ENCODE measurements around the gene UCN3. TPM values are rescaled to one million over a fixed set of nuclear protein-coding genes. Genes with fewer than 3 reads are reported as not detected.

Gene UCN3, protein sequence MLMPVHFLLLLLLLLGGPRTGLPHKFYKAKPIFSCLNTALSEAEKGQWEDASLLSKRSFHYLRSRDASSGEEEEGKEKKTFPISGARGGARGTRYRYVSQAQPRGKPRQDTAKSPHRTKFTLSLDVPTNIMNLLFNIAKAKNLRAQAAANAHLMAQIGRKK
- polyA plus RNA-seq (2013, experiment 1 of 4), result not detected
- not detected for polyA plus RNA-seq (2013, experiment 2 of 4)
- not detected for polyA plus RNA-seq (2013, experiment 3 of 4)
- polyA plus RNA-seq (2013, experiment 4 of 4), result not detected

DNA sequence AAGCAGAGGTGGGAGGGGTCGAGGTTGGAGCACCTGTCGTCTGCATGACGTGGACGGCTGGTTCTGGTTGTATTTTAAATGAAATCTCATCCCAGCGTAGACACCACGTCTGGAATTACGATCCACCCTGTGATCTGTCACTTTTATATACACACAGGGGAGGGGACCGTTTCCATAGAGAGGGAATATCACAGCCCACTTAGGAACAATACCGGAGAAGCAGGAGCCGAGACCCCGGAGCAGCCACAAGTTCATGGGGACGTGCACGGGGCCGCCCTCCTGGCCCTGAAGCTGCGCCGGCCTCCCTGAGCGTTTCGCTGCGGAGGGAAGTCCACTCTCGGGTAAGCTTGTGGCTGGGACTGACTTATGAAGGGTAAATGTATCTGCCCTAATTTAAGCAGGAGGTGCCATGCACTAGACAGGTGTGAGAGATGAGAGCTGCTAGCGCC lies at the start of gene UCN3:
UCN3 (plus strand) TSS at position 77 of the 449 bp plus-strand sequence. CDS start 8,755 bp downstream, outside the sequence.
- 89 to 91% methylated on average over 21 of the region's 21 CpGs for WGBS, 2 experiments
- H3K4me3 ChIP-seq (ENCODE audit: insufficient read depth, low read depth, low read length), result no peak within 1 kb of the TSS
- no peaks in the 10 kb centered on the region for H3K9me3 ChIP-seq (ENCODE audit: control insufficient read depth, low read length)
- H3K4me1 ChIP-seq (ENCODE audit: control insufficient read depth, insufficient read depth, low read length), result peaks cover 4% of the 10 kb centered on the region
- H3K36me3 ChIP-seq (ENCODE audit: control insufficient read depth, insufficient read depth, low read length), result no peaks in the 10 kb centered on the region
- no peaks in the 10 kb centered on the region for H3K27me3 ChIP-seq (ENCODE audit: control insufficient read depth, insufficient read depth, low read length, poor library complexity, severe bottlenecking)
- no peak within 1 kb of the TSS for H3K27ac ChIP-seq (ENCODE audit: insufficient read depth, low read depth, low read length, poor library complexity, severe bottlenecking)

DNA sequence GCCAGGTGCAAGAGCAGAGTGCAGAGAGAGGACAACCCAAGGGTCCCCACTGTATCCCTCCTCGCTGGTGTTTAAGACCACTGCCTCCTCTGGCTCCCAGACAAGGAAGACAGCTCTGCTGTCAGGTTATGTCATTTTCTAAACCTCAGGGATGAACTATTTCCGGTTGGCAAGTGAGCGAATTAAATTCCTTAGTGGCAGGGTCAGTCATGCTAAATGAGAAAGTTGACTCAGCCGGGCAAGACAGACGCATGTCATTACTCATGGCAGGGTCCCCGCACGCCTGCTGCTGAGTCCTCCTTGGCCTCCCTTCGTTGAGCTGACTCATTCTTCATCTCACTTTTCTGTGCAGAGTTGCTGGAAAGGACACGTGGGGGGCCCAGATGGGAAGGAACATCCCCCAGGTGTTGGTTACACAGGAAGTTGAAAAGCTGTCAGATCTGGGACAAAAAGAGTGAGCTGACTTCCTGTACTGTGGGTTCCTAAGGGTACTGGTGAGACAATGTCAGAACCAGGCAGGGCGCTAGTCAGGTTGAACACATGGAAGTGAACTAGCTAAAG lies 47.1 kb upstream of the UCN3 start:
- H3K4me3 ChIP-seq (ENCODE audit: insufficient read depth, low read depth, low read length), result no peak overlapping the region
- no peaks in the 10 kb centered on the region for H3K27me3 ChIP-seq (ENCODE audit: control insufficient read depth, insufficient read depth, low read length, poor library complexity, severe bottlenecking)
- no peaks in the 10 kb centered on the region for H3K36me3 ChIP-seq (ENCODE audit: control insufficient read depth, insufficient read depth, low read length)
- H3K27ac ChIP-seq (ENCODE audit: insufficient read depth, low read depth, low read length, poor library complexity, severe bottlenecking), result no peak overlapping the region
- H3K4me1 ChIP-seq (ENCODE audit: control insufficient read depth, insufficient read depth, low read length), result no peaks in the 10 kb centered on the region
- no peaks in the 10 kb centered on the region for H3K9me3 ChIP-seq (ENCODE audit: control insufficient read depth, low read length)
- WGBS, 2 experiments, result 83 to 88% methylated on average over 10 of the region's 10 CpGs

DNA sequence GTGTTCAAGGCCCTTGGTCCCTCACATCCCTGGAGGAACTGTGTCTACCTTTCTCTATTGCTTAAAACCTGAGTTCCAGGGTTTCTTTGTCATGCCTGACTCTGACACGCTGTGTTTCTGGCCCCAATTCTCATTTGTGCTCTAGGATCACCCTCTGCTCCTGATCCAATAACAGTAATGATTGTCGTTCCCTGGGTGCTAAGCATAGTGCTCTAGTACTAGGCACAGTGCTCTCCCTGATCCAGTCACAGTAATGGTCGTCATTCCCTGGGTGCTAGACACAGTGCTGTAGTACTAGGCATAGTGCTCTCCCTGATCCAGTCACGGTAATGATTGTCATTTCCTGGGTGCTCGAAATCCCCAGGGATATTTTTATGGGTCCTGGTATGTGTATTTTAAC lies 46.6 kb upstream of the UCN3 start:
- Histone ChIP-seq H3K9me3 (ENCODE audit: control insufficient read depth, low read length) (no peaks in the 10 kb centered on the region), H3K4me1 (ENCODE audit: control insufficient read depth, insufficient read depth, low read length) (no peaks in the 10 kb centered on the region), H3K27me3 (ENCODE audit: control insufficient read depth, insufficient read depth, low read length, poor library complexity, severe bottlenecking) (no peaks in the 10 kb centered on the region), H3K27ac (ENCODE audit: insufficient read depth, low read depth, low read length, poor library complexity, severe bottlenecking) (no peak overlapping the region), H3K4me3 (ENCODE audit: insufficient read depth, low read depth, low read length) (no peak overlapping the region), H3K36me3 (ENCODE audit: control insufficient read depth, insufficient read depth, low read length) (no peaks in the 10 kb centered on the region)
- 93 to 96% methylated on average over 5 of the region's 5 CpGs for WGBS, 2 experiments

DNA sequence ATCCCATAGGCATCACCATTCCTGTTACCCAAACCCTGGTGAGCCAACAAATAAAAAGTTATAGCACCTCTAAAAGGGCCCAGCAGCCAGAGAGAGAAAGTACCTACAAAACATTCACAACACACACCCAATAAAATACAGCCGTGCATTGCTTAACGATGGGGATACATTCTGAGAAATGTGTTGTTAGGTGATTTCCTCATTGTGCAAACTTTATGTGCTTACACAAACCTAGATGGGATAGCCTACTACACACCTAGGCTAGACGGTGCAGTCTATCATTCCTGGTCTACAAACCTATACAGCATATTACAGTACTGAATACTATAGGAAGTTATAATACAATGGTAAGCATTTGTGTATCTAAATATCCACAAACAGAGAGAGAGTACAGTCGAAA lies 44.9 kb upstream of the UCN3 start:
- Histone ChIP-seq H3K4me1 (ENCODE audit: control insufficient read depth, insufficient read depth, low read length) (no peaks in the 10 kb centered on the region), H3K4me3 (ENCODE audit: insufficient read depth, low read depth, low read length) (no peak overlapping the region), H3K36me3 (ENCODE audit: control insufficient read depth, insufficient read depth, low read length) (no peaks in the 10 kb centered on the region), H3K27me3 (ENCODE audit: control insufficient read depth, insufficient read depth, low read length, poor library complexity, severe bottlenecking) (no peaks in the 10 kb centered on the region), H3K27ac (ENCODE audit: insufficient read depth, low read depth, low read length, poor library complexity, severe bottlenecking) (no peak overlapping the region), H3K9me3 (ENCODE audit: control insufficient read depth, low read length) (no peaks in the 10 kb centered on the region)
- 87 to 92% methylated on average over 1 to 3 of the region's 4 CpGs for WGBS, 2 experiments

DNA sequence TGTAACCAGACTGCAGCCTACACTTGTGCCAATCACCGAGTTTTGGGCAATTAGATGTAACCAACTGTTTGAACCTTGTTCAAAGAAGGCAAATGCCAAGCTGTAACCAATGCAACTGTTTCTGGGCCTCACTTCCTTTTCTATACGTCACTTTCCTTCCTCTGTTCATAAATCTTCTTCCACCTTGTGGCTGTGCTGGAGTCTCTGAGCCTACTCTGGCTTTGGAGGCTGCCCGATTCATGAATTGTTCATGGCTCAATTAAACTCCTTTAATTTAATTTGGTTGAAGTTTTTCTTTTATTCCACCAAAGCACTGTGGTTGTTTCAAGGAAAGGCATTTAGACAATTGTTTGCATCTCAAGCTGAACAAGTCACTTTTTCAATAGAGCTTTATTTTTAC lies 43.5 kb upstream of the UCN3 start:
- Histone ChIP-seq H3K27me3 (ENCODE audit: control insufficient read depth, insufficient read depth, low read length, poor library complexity, severe bottlenecking) (no peaks in the 10 kb centered on the region), H3K9me3 (ENCODE audit: control insufficient read depth, low read length) (no peaks in the 10 kb centered on the region), H3K27ac (ENCODE audit: insufficient read depth, low read depth, low read length, poor library complexity, severe bottlenecking) (no peak overlapping the region), H3K36me3 (ENCODE audit: control insufficient read depth, insufficient read depth, low read length) (no peaks in the 10 kb centered on the region), H3K4me3 (ENCODE audit: insufficient read depth, low read depth, low read length) (no peak overlapping the region), H3K4me1 (ENCODE audit: control insufficient read depth, insufficient read depth, low read length) (no peaks in the 10 kb centered on the region)
- 95 to 96% methylated on average over 3 of the region's 3 CpGs for WGBS, 2 experiments

DNA sequence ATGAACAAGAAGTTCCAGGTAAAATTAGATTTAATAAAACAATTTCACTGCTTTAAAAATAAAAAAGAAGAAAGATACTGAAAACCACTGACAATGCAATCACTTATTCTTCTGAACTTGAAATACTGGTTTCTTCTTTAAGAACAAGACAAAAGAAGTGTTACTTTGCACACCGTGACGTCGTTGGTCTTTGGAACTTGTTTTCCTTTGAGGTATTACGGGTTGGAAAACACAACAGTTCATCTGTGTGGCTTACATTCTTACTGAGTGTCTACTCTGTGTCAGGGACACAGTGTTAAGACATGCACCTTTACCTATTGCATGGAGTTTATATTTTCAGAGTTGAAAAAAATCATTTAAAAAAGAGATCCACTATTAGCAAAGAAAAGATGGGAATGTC lies 41.3 kb upstream of the UCN3 start:
- Histone ChIP-seq H3K4me3 (ENCODE audit: insufficient read depth, low read depth, low read length) (no peak overlapping the region), H3K9me3 (ENCODE audit: control insufficient read depth, low read length) (no peaks in the 10 kb centered on the region), H3K36me3 (ENCODE audit: control insufficient read depth, insufficient read depth, low read length) (no peaks in the 10 kb centered on the region), H3K27ac (ENCODE audit: insufficient read depth, low read depth, low read length, poor library complexity, severe bottlenecking) (no peak overlapping the region), H3K27me3 (ENCODE audit: control insufficient read depth, insufficient read depth, low read length, poor library complexity, severe bottlenecking) (no peaks in the 10 kb centered on the region), H3K4me1 (ENCODE audit: control insufficient read depth, insufficient read depth, low read length) (no peaks in the 10 kb centered on the region)
- WGBS, 2 experiments, result 93 to 98% methylated on average over 4 of the region's 4 CpGs

DNA sequence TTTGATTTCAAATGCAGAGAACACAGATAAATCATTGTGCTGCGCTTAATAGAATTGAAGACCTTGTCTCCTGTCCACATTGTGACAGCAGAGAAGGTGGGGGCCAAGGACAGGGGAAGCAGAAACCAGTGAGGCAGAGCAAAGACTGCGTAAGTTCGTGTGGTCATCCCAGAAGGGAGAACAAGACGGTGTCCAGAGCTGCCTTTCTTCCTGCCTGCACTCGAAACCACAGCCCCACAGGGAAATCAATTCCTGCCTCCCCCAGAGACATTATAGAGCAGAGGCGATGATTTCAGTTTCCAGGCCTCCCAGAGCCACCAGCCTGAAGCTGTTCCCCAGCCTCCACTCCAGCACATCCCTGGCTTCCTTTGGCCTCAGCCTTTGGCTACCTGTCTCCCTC lies 39.7 kb upstream of the UCN3 start:
- Histone ChIP-seq H3K4me3 (ENCODE audit: insufficient read depth, low read depth, low read length) (no peak overlapping the region), H3K36me3 (ENCODE audit: control insufficient read depth, insufficient read depth, low read length) (no peaks in the 10 kb centered on the region), H3K27me3 (ENCODE audit: control insufficient read depth, insufficient read depth, low read length, poor library complexity, severe bottlenecking) (no peaks in the 10 kb centered on the region), H3K9me3 (ENCODE audit: control insufficient read depth, low read length) (no peaks in the 10 kb centered on the region), H3K27ac (ENCODE audit: insufficient read depth, low read depth, low read length, poor library complexity, severe bottlenecking) (no peak overlapping the region), H3K4me1 (ENCODE audit: control insufficient read depth, insufficient read depth, low read length) (no peaks in the 10 kb centered on the region)
- WGBS, 2 experiments, result 82 to 83% methylated on average over 6 of the region's 6 CpGs

DNA sequence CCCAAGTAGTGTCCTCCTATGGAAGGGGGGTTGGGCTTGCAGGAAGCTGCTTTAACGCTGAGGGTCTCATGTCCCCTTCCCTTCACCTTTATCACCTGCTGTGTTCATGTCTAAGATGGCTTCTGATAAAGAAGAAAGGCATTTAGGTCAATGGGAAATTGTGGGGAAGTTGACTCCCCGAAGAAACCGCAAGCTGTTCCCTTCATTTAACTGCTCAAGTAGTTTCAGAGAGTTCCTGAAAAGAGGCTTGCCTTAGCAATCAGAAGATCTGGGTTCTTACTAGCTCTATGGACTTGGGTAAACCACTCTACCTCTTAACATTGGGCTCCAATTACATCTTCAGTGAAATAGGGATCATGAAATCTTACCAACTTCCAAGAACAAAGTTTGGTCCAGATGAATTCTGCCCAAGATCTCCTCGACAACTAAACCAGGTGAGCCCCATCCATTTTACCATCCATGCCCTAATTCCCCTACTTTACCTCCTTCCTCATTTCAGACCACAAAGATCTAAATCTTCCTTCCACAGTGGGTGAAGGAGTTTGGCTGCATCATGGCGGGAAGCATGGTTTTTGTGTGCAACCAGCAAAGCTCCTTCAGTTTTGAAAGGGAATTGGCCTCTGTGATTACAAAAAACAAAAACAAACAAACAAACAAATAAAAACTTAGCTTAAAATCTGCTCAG lies 30.4 kb upstream of the UCN3 start:
- WGBS, 2 experiments, result 73 to 81% methylated on average over 5 of the region's 5 CpGs
- H3K9me3 ChIP-seq (ENCODE audit: control insufficient read depth, low read length), result no peaks in the 10 kb centered on the region

DNA sequence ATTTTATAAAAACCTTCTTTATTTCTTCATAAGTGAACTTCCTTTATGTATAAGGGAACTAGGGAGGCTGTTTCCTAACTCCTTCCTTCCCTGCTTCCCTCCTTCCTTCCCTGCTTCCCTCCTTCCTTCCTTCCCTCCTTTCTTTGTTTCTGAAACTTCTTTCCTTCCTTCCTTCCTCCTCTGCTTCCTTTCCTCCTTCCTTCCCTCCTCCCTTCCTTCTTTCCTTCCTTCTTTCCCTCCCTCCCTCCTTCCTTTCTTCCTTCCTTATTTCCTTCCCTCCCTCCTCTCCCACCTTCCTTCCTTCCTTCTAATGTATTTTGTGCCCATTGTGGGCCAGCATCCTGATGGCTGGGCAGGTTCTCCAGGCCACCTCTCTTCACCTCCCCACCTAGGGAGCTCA lies 26.8 kb upstream of the UCN3 start:
- no peaks in the 10 kb centered on the region for H3K27me3 ChIP-seq (ENCODE audit: control insufficient read depth, insufficient read depth, low read length, poor library complexity, severe bottlenecking)
- H3K4me3 ChIP-seq (ENCODE audit: insufficient read depth, low read depth, low read length), result no peak overlapping the region
- no peaks in the 10 kb centered on the region for H3K9me3 ChIP-seq (ENCODE audit: control insufficient read depth, low read length)
- no peak overlapping the region for H3K27ac ChIP-seq (ENCODE audit: insufficient read depth, low read depth, low read length, poor library complexity, severe bottlenecking)
- no peaks in the 10 kb centered on the region for H3K36me3 ChIP-seq (ENCODE audit: control insufficient read depth, insufficient read depth, low read length)
- H3K4me1 ChIP-seq (ENCODE audit: control insufficient read depth, insufficient read depth, low read length), result no peaks in the 10 kb centered on the region

More for the DNA sequence above, 30.4 kb upstream of the UCN3 start:
- Histone ChIP-seq H3K27ac (ENCODE audit: insufficient read depth, low read depth, low read length, poor library complexity, severe bottlenecking) (no peak overlapping the region), H3K4me1 (ENCODE audit: control insufficient read depth, insufficient read depth, low read length) (no peaks in the 10 kb centered on the region), H3K4me3 (ENCODE audit: insufficient read depth, low read depth, low read length) (no peak overlapping the region), H3K27me3 (ENCODE audit: control insufficient read depth, insufficient read depth, low read length, poor library complexity, severe bottlenecking) (no peaks in the 10 kb centered on the region), H3K36me3 (ENCODE audit: control insufficient read depth, insufficient read depth, low read length) (no peaks in the 10 kb centered on the region)

DNA sequence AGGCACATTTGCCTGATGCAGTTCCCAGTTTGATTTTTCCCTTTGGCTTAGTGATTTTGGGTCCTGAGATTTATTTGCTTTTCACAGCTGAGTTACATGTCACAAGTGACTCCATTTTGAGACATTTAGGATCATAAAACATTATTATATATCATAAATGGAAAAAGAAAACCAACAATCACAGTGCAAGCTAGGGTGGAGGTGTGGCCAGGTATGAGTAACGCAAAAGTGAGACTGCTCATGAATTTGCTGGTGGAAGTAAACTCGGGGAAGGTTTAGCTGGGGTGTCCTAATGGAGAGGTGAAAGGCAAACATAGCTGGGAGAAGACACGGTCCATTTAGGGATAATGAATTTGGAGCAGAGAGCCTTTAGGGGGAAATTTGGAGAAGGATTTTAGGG lies 21.7 kb upstream of the UCN3 start:
- Histone ChIP-seq H3K27ac (ENCODE audit: insufficient read depth, low read depth, low read length, poor library complexity, severe bottlenecking) (no peak overlapping the region), H3K9me3 (ENCODE audit: control insufficient read depth, low read length) (no peaks in the 10 kb centered on the region), H3K4me1 (ENCODE audit: control insufficient read depth, insufficient read depth, low read length) (no peaks in the 10 kb centered on the region), H3K36me3 (ENCODE audit: control insufficient read depth, insufficient read depth, low read length) (no peaks in the 10 kb centered on the region), H3K27me3 (ENCODE audit: control insufficient read depth, insufficient read depth, low read length, poor library complexity, severe bottlenecking) (no peaks in the 10 kb centered on the region), H3K4me3 (ENCODE audit: insufficient read depth, low read depth, low read length) (no peak overlapping the region)
- 94 to 95% methylated on average over 3 of the region's 3 CpGs for WGBS, 2 experiments

All from ectodermal cell (in vitro differentiated cells).